Rectal smooth muscle tissue (tissue), 1 donor: ENCODE data around the gene PPP2R2B.

ENCODE experiments used
- H3K27ac ChIP-seq: one replicate; pipeline ENCODE4 v1.7.0; 2013; ENCODE audit warnings: low read depth, low read length, inconsistent platforms
- H3K27me3 ChIP-seq: one replicate; pipeline ENCODE4 v1.7.0; 2013; ENCODE audit warnings: low read length; ENCODE audit not compliant: control insufficient read depth, insufficient read depth
- H3K36me3 ChIP-seq: one replicate; pipeline ENCODE4 v1.7.0; 2013; ENCODE audit warnings: low read length; ENCODE audit not compliant: control insufficient read depth, insufficient read depth
- H3K4me1 ChIP-seq: one replicate; pipeline ENCODE4 v1.7.0; 2013; ENCODE audit warnings: low read length; ENCODE audit not compliant: control insufficient read depth, insufficient read depth
- H3K4me3 ChIP-seq: one replicate; pipeline ENCODE4 v1.7.0; 2013; ENCODE audit warnings: low read length
- H3K9ac ChIP-seq: one replicate; pipeline ENCODE4 v1.7.0; 2013; ENCODE audit warnings: low read length

Gene PPP2R2B

DNA sequence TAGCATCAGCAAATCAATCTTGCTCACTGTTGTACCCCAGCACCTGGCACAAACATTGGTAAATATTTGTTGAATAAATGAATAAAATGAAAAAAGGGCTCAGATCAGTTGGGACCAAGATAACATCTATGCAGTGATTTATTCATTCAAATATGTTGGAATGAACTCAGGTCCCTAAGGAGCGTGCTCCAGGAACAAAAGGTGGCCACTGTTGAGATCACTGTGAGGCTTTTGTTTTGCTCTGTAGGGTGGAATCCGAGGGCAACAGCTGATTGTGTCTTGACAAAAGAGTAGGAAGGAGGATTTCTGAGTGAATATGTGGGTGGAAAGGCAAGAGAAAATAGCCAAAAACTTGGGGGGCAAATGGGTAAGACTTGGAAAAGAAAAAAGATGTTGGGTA, 89.7 kb downstream of the PPP2R2B start:
- H3K4me1 ChIP-seq = no peaks in the 10 kb centered on the region
- H3K4me3 ChIP-seq = no peak overlapping the region
- no peak overlapping the region for H3K27ac ChIP-seq
- H3K36me3 ChIP-seq = no peaks in the 10 kb centered on the region
- H3K9ac ChIP-seq = no peak overlapping the region
- no peaks in the 10 kb centered on the region for H3K27me3 ChIP-seq

DNA sequence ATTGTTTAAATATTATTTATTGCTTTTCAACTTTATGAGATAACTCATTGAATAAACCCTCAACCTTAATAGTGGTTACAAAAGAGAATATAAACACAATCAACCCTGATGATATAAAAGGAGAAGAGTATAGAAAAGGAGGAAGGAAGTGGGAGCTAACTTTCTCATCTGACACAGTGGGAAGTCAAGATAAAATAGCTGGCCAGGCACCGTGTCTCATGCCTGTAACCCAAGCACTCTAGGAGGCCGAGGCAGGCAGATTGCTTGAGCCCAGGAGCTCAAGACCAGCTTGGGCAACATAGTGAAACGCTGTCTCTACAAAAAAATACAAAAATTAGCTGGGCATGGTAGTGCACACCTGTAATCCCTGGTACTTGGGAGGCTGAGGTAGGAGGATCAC, 93.5 kb downstream of the PPP2R2B start:
- H3K4me1 ChIP-seq = no peaks in the 10 kb centered on the region
- no peak overlapping the region for H3K27ac ChIP-seq
- no peaks in the 10 kb centered on the region for H3K36me3 ChIP-seq
- no peak overlapping the region for H3K9ac ChIP-seq
- no peak overlapping the region for H3K4me3 ChIP-seq
- no peaks in the 10 kb centered on the region for H3K27me3 ChIP-seq

GRCh38 chr5:146781157-146781556, 97.4 kb downstream of the PPP2R2B start:
- Histone ChIP-seq H3K27ac (no peak overlapping the region), H3K27me3 (no peaks in the 10 kb centered on the region), H3K4me3 (no peak overlapping the region), H3K36me3 (no peaks in the 10 kb centered on the region), H3K4me1 (no peaks in the 10 kb centered on the region), H3K9ac (no peak overlapping the region)

DNA sequence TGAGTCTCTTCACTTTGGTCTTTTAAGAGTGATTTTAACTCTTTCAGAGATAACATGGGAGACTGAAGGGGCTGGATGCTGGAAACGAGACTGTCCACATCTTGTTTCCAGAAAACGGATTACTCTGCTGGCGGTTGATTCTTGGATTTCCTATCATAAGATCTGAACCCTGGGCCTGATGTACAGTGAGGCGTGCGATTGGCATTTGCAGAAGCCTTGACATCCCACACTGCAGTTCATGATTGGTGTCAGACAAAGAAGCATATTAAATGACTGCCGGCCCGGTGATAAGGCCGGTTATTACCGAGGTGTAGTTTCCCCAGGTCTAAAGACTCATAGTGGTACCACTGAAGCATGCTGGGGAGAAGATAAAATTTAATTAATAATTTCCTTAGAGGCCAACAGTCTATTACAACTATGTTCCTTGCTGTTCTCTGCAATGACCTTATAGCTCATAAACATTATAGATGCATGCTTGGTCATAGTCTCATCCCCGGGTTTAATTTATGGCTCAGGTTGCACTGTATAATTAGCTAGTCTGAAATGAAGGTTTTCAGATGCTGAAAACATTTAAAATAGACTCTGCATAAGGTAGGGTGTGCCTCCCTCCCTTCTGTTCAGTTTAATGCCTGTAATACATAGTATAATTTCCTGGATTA, 99.2 kb downstream of the PPP2R2B start:
- Histone ChIP-seq H3K4me3 (no peak overlapping the region), H3K27me3 (no peaks in the 10 kb centered on the region), H3K9ac (no peak overlapping the region), H3K36me3 (no peaks in the 10 kb centered on the region), H3K27ac (no peak overlapping the region), H3K4me1 (no peaks in the 10 kb centered on the region)

- H3K36me3 ChIP-seq = no peaks in the 10 kb centered on the region
These were observed 99.8 kb downstream of the PPP2R2B start for GRCh38 chr5:146778795-146779194.

GRCh38 chr5:146778261-146778660, 100.3 kb downstream of the PPP2R2B start:
- Histone ChIP-seq H3K4me3 (no peak overlapping the region), H3K27me3 (no peaks in the 10 kb centered on the region), H3K9ac (no peak overlapping the region), H3K36me3 (no peaks in the 10 kb centered on the region), H3K27ac (no peak overlapping the region), H3K4me1 (no peaks in the 10 kb centered on the region)

More at GRCh38 chr5:146778795-146779194, 99.8 kb downstream of the PPP2R2B start:
- Histone ChIP-seq H3K27ac (no peak overlapping the region), H3K27me3 (no peaks in the 10 kb centered on the region), H3K4me1 (no peaks in the 10 kb centered on the region), H3K4me3 (no peak overlapping the region), H3K9ac (no peak overlapping the region)

GRCh38 chr5:146772881-146773466, 105.6 kb downstream of the PPP2R2B start:
- H3K27ac ChIP-seq = no peak overlapping the region
- H3K27me3 ChIP-seq = no peaks in the 10 kb centered on the region
- no peaks in the 10 kb centered on the region for H3K36me3 ChIP-seq
- no peak overlapping the region for H3K9ac ChIP-seq
- H3K4me1 ChIP-seq = no peaks in the 10 kb centered on the region
- H3K4me3 ChIP-seq = no peak overlapping the region

GRCh38 chr5:146770980-146771379, 107.6 kb downstream of the PPP2R2B start:
- Histone ChIP-seq H3K27me3 (no peaks in the 10 kb centered on the region), H3K4me3 (no peak overlapping the region), H3K27ac (no peak overlapping the region), H3K9ac (no peak overlapping the region), H3K36me3 (no peaks in the 10 kb centered on the region), H3K4me1 (no peaks in the 10 kb centered on the region)

GRCh38 chr5:146770546-146770945, 108.0 kb downstream of the PPP2R2B start:
- H3K9ac ChIP-seq = no peak overlapping the region
- H3K36me3 ChIP-seq = no peaks in the 10 kb centered on the region
- no peaks in the 10 kb centered on the region for H3K4me1 ChIP-seq

GRCh38 chr5:146767534-146767933, 111.0 kb downstream of the PPP2R2B start:
- Histone ChIP-seq H3K27ac (no peak overlapping the region), H3K27me3 (no peaks in the 10 kb centered on the region), H3K9ac (no peak overlapping the region), H3K4me3 (no peak overlapping the region), H3K36me3 (no peaks in the 10 kb centered on the region), H3K4me1 (no peaks in the 10 kb centered on the region)

More at GRCh38 chr5:146770546-146770945, 108.0 kb downstream of the PPP2R2B start:
- H3K27me3 ChIP-seq = no peaks in the 10 kb centered on the region
- no peak overlapping the region for H3K27ac ChIP-seq
- H3K4me3 ChIP-seq = no peak overlapping the region

DNA sequence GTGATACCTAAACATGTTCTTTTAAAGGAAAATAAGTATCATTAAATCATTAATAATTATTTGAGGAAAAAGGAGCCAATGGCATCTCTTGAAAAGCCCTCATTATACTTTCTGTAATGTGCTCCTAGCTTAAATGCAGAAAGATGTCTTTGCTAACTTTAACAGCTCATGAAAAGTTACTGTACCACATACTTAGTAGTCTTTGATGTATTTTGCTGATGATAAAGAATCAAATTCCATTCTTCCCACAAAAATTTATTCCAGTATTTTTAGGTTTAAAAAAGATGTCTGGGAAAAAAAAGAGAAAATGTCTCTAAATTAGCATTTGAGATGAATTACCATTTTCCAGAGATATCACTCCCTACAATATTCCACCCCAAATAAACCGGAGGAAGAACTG, 112.5 kb downstream of the PPP2R2B start:
- no peaks in the 10 kb centered on the region for H3K27me3 ChIP-seq
- H3K4me1 ChIP-seq = no peaks in the 10 kb centered on the region
- H3K9ac ChIP-seq = no peak overlapping the region
- no peak overlapping the region for H3K27ac ChIP-seq
- no peaks in the 10 kb centered on the region for H3K36me3 ChIP-seq
- H3K4me3 ChIP-seq = no peak overlapping the region

DNA sequence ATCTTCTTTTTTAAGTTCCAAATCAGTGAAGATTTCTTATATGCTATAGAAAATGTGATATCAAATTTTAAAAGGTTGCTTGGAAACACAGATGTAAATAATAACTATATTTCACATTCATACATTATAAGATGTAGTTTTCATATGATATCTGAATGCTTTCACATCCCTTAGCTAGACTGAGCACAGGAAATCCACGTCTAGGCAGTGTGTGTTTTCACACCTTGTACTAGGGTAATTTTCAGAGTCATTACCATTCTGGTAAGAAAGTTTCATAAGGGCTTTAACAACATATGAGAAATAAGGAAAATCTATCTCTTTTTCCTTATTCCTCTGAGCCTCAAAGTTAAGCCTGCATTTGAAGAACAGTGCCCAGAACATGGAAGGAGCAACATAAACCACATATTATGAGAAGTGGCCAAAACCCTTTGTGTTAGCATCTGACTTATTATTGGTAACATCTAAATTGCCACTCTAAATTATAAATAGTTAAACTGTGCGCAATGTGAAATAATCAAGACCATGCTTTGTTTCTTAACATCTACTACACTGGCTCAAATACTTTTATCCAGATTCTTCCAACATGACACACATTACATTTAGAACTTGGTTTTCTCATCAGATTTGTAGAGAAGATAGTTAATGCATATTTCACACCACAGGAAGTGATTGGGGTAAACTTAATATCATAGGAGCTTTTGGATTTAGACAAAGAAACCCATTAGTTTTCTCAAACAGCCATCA, 113.3 kb downstream of the PPP2R2B start:
- no peaks in the 10 kb centered on the region for H3K27me3 ChIP-seq
- H3K36me3 ChIP-seq = no peaks in the 10 kb centered on the region
- H3K9ac ChIP-seq = no peak overlapping the region
- H3K4me1 ChIP-seq = no peaks in the 10 kb centered on the region
- no peak overlapping the region for H3K4me3 ChIP-seq
- H3K27ac ChIP-seq = no peak overlapping the region
